Mesenchymal stem cell (in vitro differentiated cells and primary cell): Measurements from ENCODE around the gene HMOX1.

ENCODE experiments used
- DNase-seq: peaks from one replicate; pipeline ENCODE4 v3.0.0-alpha.2; 2013
- H2AFZ ChIP-seq: one replicate; pipeline ENCODE4 v1.6.1; 2013; ENCODE audit warnings: low read depth, mild to moderate bottlenecking, control low read depth, inconsistent platforms, low read length, moderate library complexity
- H2AK5ac ChIP-seq: 2 replicates; pipeline ENCODE4 v1.6.1; 2013; ENCODE audit warnings: low read length, moderate library complexity, mild to moderate bottlenecking, inconsistent platforms; ENCODE audit not compliant: severe bottlenecking
- H2BK120ac ChIP-seq: one replicate; pipeline ENCODE4 v1.6.1; 2013; ENCODE audit warnings: low read depth, mild to moderate bottlenecking, inconsistent platforms, low read length, moderate library complexity
- H2BK12ac ChIP-seq, 2 experiments: one replicate each; pipeline ENCODE4 v1.6.1; 2013; ENCODE audit warnings: inconsistent platforms in 2 of 2, low read length in 2 of 2, mild to moderate bottlenecking in 2 of 2, moderate library complexity in 2 of 2, control low read depth in 1 of 2
- H2BK15ac ChIP-seq: one replicate; pipeline ENCODE4 v1.6.1; 2013; ENCODE audit warnings: mild to moderate bottlenecking, low read depth, inconsistent platforms; ENCODE audit not compliant: poor library complexity, severe bottlenecking
- H2BK5ac ChIP-seq: 2 replicates; pipeline ENCODE4 v1.6.1; 2013; ENCODE audit warnings: low read depth, mild to moderate bottlenecking, low read length, control low read depth, inconsistent platforms; ENCODE audit not compliant: poor library complexity, severe bottlenecking
- H3K14ac ChIP-seq, 2 experiments: one replicate each; pipeline ENCODE4 v1.6.1; 2013; ENCODE audit warnings: inconsistent platforms in 2 of 2, low read length in 2 of 2, control low read depth in 1 of 2, mild to moderate bottlenecking in 1 of 2, moderate library complexity in 1 of 2
- H3K18ac ChIP-seq, 2 experiments: one replicate each; pipeline ENCODE4 v1.6.1; 2013; ENCODE audit warnings: inconsistent platforms in 2 of 2, low read length in 2 of 2, control low read depth in 1 of 2, low read depth in 1 of 2, mild to moderate bottlenecking in 1 of 2
- H3K23ac ChIP-seq, 2 experiments: one replicate each; pipeline ENCODE4 v1.6.1; 2013; ENCODE audit warnings: inconsistent platforms in 2 of 2, low read length in 2 of 2, mild to moderate bottlenecking in 2 of 2, moderate library complexity in 2 of 2, control low read depth in 1 of 2
- H3K27ac ChIP-seq: 2 replicates; pipeline ENCODE4 v1.5.1; 2013; ENCODE audit warnings: mild to moderate bottlenecking, moderate library complexity, low read length, control low read depth, inconsistent platforms; ENCODE audit not compliant: poor library complexity, severe bottlenecking
- H3K27me3 ChIP-seq, 2 experiments: 2 replicates each; pipeline versions ENCODE4 v1.6.1 to v1.7.0; 2013; ENCODE audit warnings: low read length in 2 of 2, mild to moderate bottlenecking in 2 of 2, moderate library complexity in 2 of 2, control low read depth in 1 of 2, inconsistent platforms in 1 of 2; ENCODE audit not compliant: control insufficient read depth in 1 of 2, insufficient read depth in 1 of 2
- H3K36me3 ChIP-seq, 2 experiments: 2 replicates each; pipeline versions ENCODE4 v1.6.1 to v1.7.0; 2013; ENCODE audit warnings: low read length in 2 of 2, control low read depth in 1 of 2, inconsistent platforms in 1 of 2, low read depth in 1 of 2, mild to moderate bottlenecking in 1 of 2; ENCODE audit not compliant: insufficient read depth in 2 of 2, control insufficient read depth in 1 of 2
- H3K4ac ChIP-seq, 2 experiments: one replicate each; pipeline ENCODE4 v1.6.1; 2013; ENCODE audit warnings: inconsistent platforms in 2 of 2, low read length in 2 of 2, mild to moderate bottlenecking in 2 of 2, moderate library complexity in 2 of 2, control low read depth in 1 of 2, low read depth in 1 of 2
- H3K4me1 ChIP-seq: 2 replicates; pipeline ENCODE4 v1.6.1; 2013; ENCODE audit warnings: low read depth, low read length, control low read depth; ENCODE audit not compliant: control insufficient read depth, insufficient read depth
- H3K4me2 ChIP-seq: 2 replicates; pipeline ENCODE4 v1.6.1; 2013; ENCODE audit warnings: low read length, mild to moderate bottlenecking, inconsistent platforms; ENCODE audit not compliant: poor library complexity, severe bottlenecking
- H3K4me3 ChIP-seq, 2 experiments: 2 replicates each; pipeline versions ENCODE4 v1.5.1 to v1.7.0; 2013; ENCODE audit warnings: low read length in 2 of 2, mild to moderate bottlenecking in 2 of 2, control low read depth in 1 of 2, low read depth in 1 of 2; ENCODE audit not compliant: insufficient read depth in 1 of 2
- H3K79me1 ChIP-seq: replicated peaks from 2 replicates; pipeline ENCODE4 v1.6.1; 2013; ENCODE audit warnings: mild to moderate bottlenecking, control low read depth, low read length, inconsistent platforms; ENCODE audit not compliant: poor library complexity, severe bottlenecking
- H3K9ac ChIP-seq: 2 replicates; pipeline ENCODE4 v1.7.0; 2013; ENCODE audit warnings: mild to moderate bottlenecking, low read length, moderate library complexity
- H3K9me3 ChIP-seq: 2 replicates; pipeline ENCODE4 v1.7.0; 2013; ENCODE audit warnings: mild to moderate bottlenecking, low read length; ENCODE audit not compliant: control insufficient read depth
- H4K8ac ChIP-seq: one replicate; pipeline ENCODE4 v1.6.1; 2013; ENCODE audit warnings: inconsistent platforms, mild to moderate bottlenecking, low read length, moderate library complexity
- H4K91ac ChIP-seq: one replicate; pipeline ENCODE4 v1.6.1; 2013; ENCODE audit warnings: mild to moderate bottlenecking, low read length, inconsistent platforms
- WGBS: methylation state at CpG from one replicate; pipeline ENCODE4 v1.1.7; 2013; ENCODE audit warnings: mixed read lengths; 5-methylcytosine and 5-hydroxymethylcytosine counted together

Gene HMOX1

DNA sequence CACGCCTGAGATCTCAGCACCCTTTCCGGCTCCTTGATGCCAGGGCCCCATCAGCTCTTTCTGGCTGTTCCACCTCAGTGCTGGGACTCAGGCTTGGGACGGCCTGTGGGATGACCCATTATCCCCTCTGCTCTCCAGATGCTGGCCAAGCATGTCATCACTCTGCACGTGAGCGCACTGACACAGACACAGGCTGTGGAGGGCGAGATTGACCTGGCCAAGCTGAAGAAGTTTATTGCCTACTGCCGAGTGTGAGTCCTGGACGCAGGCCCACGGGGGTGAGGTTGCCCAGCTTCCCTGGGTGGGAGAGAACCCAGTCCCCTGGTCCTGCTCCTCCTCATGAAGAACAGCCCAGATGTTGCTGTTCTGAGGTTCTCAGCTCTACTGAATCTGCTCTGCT lies 36.7 kb downstream of the HMOX1 start:
- Histone ChIP-seq H3K27me3 (no peaks in the 10 kb centered on the region), H2BK120ac (no peak overlapping the region), H3K4me3 (no peak overlapping the region), H3K79me1 (no peaks in the 10 kb centered on the region), H3K36me3 (peaks cover 73 to 75% of the 10 kb centered on the region in 2 experiments), H3K4me2 (no peak overlapping the region), H3K23ac (no peak overlapping the region), H2BK15ac (no peak overlapping the region), H2BK5ac (no peak overlapping the region), H3K4me1 (no peaks in the 10 kb centered on the region), H3K27ac (no peak overlapping the region), H4K8ac (no peak overlapping the region), H3K14ac (no peak overlapping the region), H3K4ac (no peak overlapping the region), H2AFZ (no peak overlapping the region), H3K18ac (no peak overlapping the region), H3K9ac (no peak overlapping the region), H3K9me3 (no peaks in the 10 kb centered on the region), H2AK5ac (no peak overlapping the region), H4K91ac (no peak overlapping the region), H2BK12ac (no peak overlapping the region)
- 96% methylated on average over 9 of the region's 9 CpGs for WGBS
- no peak for DNase-seq

DNA sequence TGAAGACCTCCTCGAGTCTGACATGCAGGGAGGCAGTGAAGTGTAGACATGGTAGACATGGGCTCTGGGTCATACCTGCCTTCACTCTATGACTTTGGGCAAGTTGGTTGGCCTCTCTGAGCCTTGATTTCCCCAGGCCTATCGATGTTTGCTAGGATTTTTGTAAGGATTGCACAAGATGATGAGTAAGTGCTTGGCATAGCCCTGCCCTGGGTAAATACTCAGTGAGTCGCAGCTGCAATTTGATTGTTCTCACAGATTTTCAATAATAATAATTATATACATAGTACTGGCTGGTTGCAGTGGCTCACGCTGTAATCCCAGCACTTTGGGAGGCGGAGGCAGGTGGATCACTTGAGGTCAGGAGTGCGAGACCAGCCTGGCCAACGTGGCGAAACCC lies 37.2 kb downstream of the HMOX1 start:
- Histone ChIP-seq H3K27ac (no peak overlapping the region), H3K9ac (no peak overlapping the region), H2BK15ac (no peak overlapping the region), H3K36me3 (peaks cover 75 to 78% of the 10 kb centered on the region in 2 experiments), H3K4ac (no peak overlapping the region), H2BK120ac (no peak overlapping the region), H3K18ac (no peak overlapping the region), H3K4me1 (no peaks in the 10 kb centered on the region), H3K4me2 (no peak overlapping the region), H4K91ac (no peak overlapping the region), H3K14ac (no peak overlapping the region), H3K23ac (no peak overlapping the region), H3K4me3 (no peak overlapping the region), H2BK12ac (no peak overlapping the region), H2AK5ac (no peak overlapping the region), H2BK5ac (no peak overlapping the region), H3K27me3 (no peaks in the 10 kb centered on the region), H3K79me1 (no peaks in the 10 kb centered on the region), H2AFZ (no peak overlapping the region), H4K8ac (no peak overlapping the region), H3K9me3 (no peaks in the 10 kb centered on the region)
- DNase-seq = no peak
- 95% methylated on average over 6 of the region's 8 CpGs for WGBS

DNA sequence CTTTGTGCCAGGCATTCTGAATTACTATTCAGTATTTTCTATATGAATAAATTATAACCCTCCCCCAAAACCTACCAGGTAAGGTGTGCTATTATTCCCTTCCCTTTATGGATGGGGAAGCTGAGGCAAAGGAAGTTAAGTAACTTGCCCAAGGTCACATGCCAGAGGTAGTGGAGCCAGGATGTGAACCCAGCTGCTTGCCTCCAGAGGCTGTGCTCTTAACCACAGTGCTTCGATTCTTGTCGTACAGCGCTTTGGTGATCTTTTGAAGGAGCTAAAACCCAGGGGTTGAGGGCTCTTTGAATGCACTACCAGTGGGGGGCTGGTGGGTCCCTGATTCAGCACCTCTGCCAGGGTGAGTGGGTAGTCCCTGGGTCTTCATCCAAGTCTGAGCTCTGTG lies 37.8 kb downstream of the HMOX1 start:
- Histone ChIP-seq H3K27me3 (no peaks in the 10 kb centered on the region), H3K4ac (no peak overlapping the region), H2BK5ac (no peak overlapping the region), H2BK120ac (no peak overlapping the region), H3K27ac (no peak overlapping the region), H3K4me3 (no peak overlapping the region), H3K18ac (no peak overlapping the region), H3K9ac (no peak overlapping the region), H3K23ac (no peak overlapping the region), H4K8ac (no peak overlapping the region), H2BK15ac (no peak overlapping the region), H4K91ac (no peak overlapping the region), H3K79me1 (no peaks in the 10 kb centered on the region), H3K4me1 (no peaks in the 10 kb centered on the region), H2AK5ac (no peak overlapping the region), H3K9me3 (no peaks in the 10 kb centered on the region), H3K14ac (no peak overlapping the region), H2BK12ac (no peak overlapping the region), H3K36me3 (peaks cover 75 to 77% of the 10 kb centered on the region in 2 experiments), H3K4me2 (no peak overlapping the region), H2AFZ (no peak overlapping the region)
- WGBS = 98% methylated on average over 3 of the region's 3 CpGs
- DNase-seq = no peak

DNA sequence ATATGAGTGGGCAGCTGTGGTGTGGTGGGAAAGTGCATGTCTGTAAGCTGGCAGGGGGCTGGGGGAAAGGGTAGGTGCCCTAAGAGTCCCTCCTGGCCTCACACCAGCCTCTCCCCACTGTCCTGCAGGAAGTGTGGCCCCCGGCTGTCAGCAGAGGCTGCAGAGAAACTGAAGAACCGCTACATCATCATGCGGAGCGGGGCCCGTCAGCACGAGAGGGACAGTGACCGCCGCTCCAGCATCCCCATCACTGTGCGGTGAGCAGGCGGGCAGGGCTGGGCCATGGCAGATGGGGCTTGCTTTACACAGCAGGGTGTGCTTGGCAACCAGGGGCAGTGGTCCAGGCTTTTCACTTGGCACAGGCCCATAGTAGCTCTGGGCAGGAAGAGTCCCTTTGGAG lies 38.9 kb downstream of the HMOX1 start:
- no peak for DNase-seq
- Histone ChIP-seq H3K27ac (no peak overlapping the region), H3K36me3 (peaks cover 77 to 79% of the 10 kb centered on the region in 2 experiments), H2BK12ac (no peak overlapping the region), H2AK5ac (no peak overlapping the region), H3K23ac (no peak overlapping the region), H2BK15ac (no peak overlapping the region), H3K27me3 (no peaks in the 10 kb centered on the region), H2BK5ac (no peak overlapping the region), H2AFZ (no peak overlapping the region), H3K14ac (no peak overlapping the region), H3K4me3 (no peak overlapping the region), H3K79me1 (no peaks in the 10 kb centered on the region), H4K91ac (no peak overlapping the region), H3K18ac (no peak overlapping the region), H4K8ac (no peak overlapping the region), H3K4ac (no peak overlapping the region), H3K4me2 (no peak overlapping the region), H3K9me3 (no peaks in the 10 kb centered on the region), H3K9ac (no peak overlapping the region), H3K4me1 (peaks cover 2% of the 10 kb centered on the region), H2BK120ac (no peak overlapping the region)
- WGBS = 97% methylated on average over 10 of the region's 10 CpGs
